Liver (tissue), 9 donors: ENCODE measurements around the gene MPPED2. TPM values are rescaled to one million over a fixed set of nuclear protein-coding genes. Genes with fewer than 3 reads are reported as not detected.

Experiments used
- DNase-seq: peaks from one replicate; pipeline ENCODE4 v3.0.0-alpha.2; 2017; ENCODE audit warnings: low spot score
- H3K27ac ChIP-seq, 2 donors: one replicate each; pipeline ENCODE4 v1.7.0; 2013; ENCODE audit warnings: inconsistent platforms in 2 of 2, low read length in 2 of 2, control low read depth in 1 of 2, low read depth in 1 of 2, mild to moderate bottlenecking in 1 of 2
- H3K27me3 ChIP-seq, 4 donors: one replicate each; pipeline versions ENCODE4 v1.6.1 to v1.7.0; 2013; ENCODE audit warnings: low read length in 3 of 4, inconsistent platforms in 1 of 4, mild to moderate bottlenecking in 1 of 4, moderate library complexity in 1 of 4; ENCODE audit not compliant: control insufficient read depth in 4 of 4, insufficient read depth in 4 of 4
- H3K36me3 ChIP-seq, 4 donors: one replicate each; pipeline versions ENCODE4 v1.6.1 to v1.7.0; 2013; ENCODE audit warnings: low read length in 3 of 4, mild to moderate bottlenecking in 3 of 4, low read depth in 1 of 4, moderate library complexity in 1 of 4; ENCODE audit not compliant: control insufficient read depth in 4 of 4, insufficient read depth in 3 of 4
- H3K4me1 ChIP-seq, 4 donors: one replicate each; pipeline versions ENCODE4 v1.6.1 to v1.7.0; 2013; ENCODE audit warnings: low read length in 3 of 4, mild to moderate bottlenecking in 3 of 4, moderate library complexity in 1 of 4; ENCODE audit not compliant: control insufficient read depth in 4 of 4, insufficient read depth in 4 of 4
- H3K4me3 ChIP-seq, 3 donors: one replicate each; pipeline versions ENCODE4 v1.6.1 to v1.7.0; 2013; ENCODE audit warnings: low read length in 3 of 3, control low read depth in 1 of 3, low read depth in 1 of 3, mild to moderate bottlenecking in 1 of 3
- H3K9ac ChIP-seq, 2 donors: one replicate each; pipeline ENCODE4 v1.7.0; 2013; ENCODE audit warnings: low read length in 2 of 2, mild to moderate bottlenecking in 2 of 2, moderate library complexity in 2 of 2, control low read depth in 1 of 2, low read depth in 1 of 2
- H3K9me3 ChIP-seq, 4 donors: one replicate each; pipeline versions ENCODE4 v1.6.1 to v1.7.0; 2013; ENCODE audit warnings: low read length in 3 of 4; ENCODE audit not compliant: control insufficient read depth in 4 of 4
- EGR1 ChIP-seq, 2 donors: IDR thresholded peaks; 2 replicates each; pipeline ENCODE4 v1.6.1; 2016 to 2018; ENCODE audit warnings: antibody characterized with exemption in 2 of 2, low read depth in 2 of 2
- FOXA1 ChIP-seq: IDR thresholded peaks from 2 replicates; pipeline ENCODE4 v1.6.1; 2016; ENCODE audit warnings: antibody characterized with exemption
- GABPA ChIP-seq, 2 donors: IDR thresholded peaks in 1 of 2; conservative IDR thresholded peaks in 1 of 2; 2 replicates each; pipeline ENCODE4 v1.6.1; 2016; ENCODE audit warnings: antibody characterized with exemption in 2 of 2, mild to moderate bottlenecking in 1 of 2, moderate library complexity in 1 of 2
- HNF4A ChIP-seq, 2 donors: conservative IDR thresholded peaks; 2 replicates each; pipeline ENCODE4 v1.6.1; 2016; ENCODE audit warnings: antibody characterized with exemption in 2 of 2, mild to moderate bottlenecking in 2 of 2
- JUND ChIP-seq, 2 donors: IDR thresholded peaks; 2 replicates each; pipeline ENCODE4 v1.6.1; 2016; ENCODE audit warnings: antibody characterized with exemption in 2 of 2
- NR2F2 ChIP-seq: IDR thresholded peaks from 2 replicates; pipeline ENCODE4 v1.6.1; 2016; ENCODE audit warnings: antibody characterized with exemption
- RXRA ChIP-seq, 2 donors: IDR thresholded peaks; 2 replicates each; pipeline ENCODE4 v1.6.1; 2017 to 2018; ENCODE audit warnings: antibody characterized with exemption in 2 of 2, mild to moderate bottlenecking in 1 of 2
- SP1 ChIP-seq: IDR thresholded peaks from 2 replicates; pipeline ENCODE4 v1.6.1; 2018; ENCODE audit warnings: antibody characterized with exemption, mild to moderate bottlenecking
- TAF1 ChIP-seq: conservative IDR thresholded peaks from 2 replicates; pipeline ENCODE4 v1.6.1; 2016; ENCODE audit warnings: antibody characterized with exemption, mild to moderate bottlenecking
- YY1 ChIP-seq: IDR thresholded peaks from 2 replicates; pipeline ENCODE4 v1.6.1; 2016; ENCODE audit warnings: antibody characterized with exemption, mild to moderate bottlenecking
- WGBS: extraction: QIAGEN DNeasy Blood & Tissue Kit; methylation state at CpG from one replicate; pipeline ENCODE4 v1.1.7; 2013; 5-methylcytosine and 5-hydroxymethylcytosine counted together
- polyA plus RNA-seq, 2 donors: library from polyadenylated mRNA; stranded (reverse) in 1 of 2; unstranded in 1 of 2; fragments of 200-250 nt in 1 of 2; fragments of >200 nt in 1 of 2; fragmentation: Nextera tagmentation in 1 of 2; extraction: Ambion mirVana in 1 of 2; gene quantifications; one replicate each; pipeline versions ENCODE4 v1.2.1 to v1.2.3, GENCODE V29; 2013 to 2015
- total RNA-seq, 2 donors: library from RNA; depleted of rRNA; stranded (reverse); fragments of >200 nt; gene quantifications; one replicate each; pipeline ENCODE4 v1.2.3, GENCODE V29; 2014
- TF ChIP-seq, protein P1 (sequence below): fragments of 150-350 bp; IDR thresholded peaks from 2 replicates; pipeline ENCODE4 v1.5.1; 2017; ENCODE audit warnings: improper control_type of control experiment, low read depth, low read length; ENCODE audit not compliant: missing input control
- TF ChIP-seq, protein P2 (sequence below): IDR thresholded peaks from 2 replicates; pipeline ENCODE4 v1.6.1; 2016; ENCODE audit warnings: antibody characterized with exemption
- TF ChIP-seq, protein P3 (sequence below): IDR thresholded peaks from 2 replicates; pipeline ENCODE4 v1.6.1; 2016; ENCODE audit warnings: antibody characterized with exemption
- donor health status: healthy.
- donor health status: healthy.
- donor health status: healthy.
- donor health status: healthy.
- donor health status: healthy.

MPPED2 gene
- total and polyA plus RNA-seq, 4 donors, result 0.22 to 1.6 (median 0.47) TPM

DNA sequence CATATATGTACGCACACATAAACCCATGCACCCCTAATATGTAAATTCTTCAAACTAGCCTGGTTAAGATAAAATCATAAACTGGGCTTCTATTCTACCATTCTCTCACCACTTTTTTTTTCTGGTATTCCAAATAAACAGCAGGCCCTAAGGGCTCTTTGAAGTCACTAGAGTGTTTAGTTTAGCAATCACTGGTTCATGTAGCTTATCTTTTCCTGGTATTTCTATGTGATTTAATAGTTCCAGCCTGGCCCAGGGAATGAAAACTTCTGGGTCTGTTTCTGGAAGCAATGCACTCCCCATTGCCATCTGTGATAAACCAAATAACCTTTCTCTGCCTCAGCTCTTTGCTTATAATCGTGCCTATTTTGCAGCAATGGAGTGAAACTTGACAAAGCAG is 10.7 kb upstream of the MPPED2 start:
- 69% methylated on average over 2 of the region's 2 CpGs for WGBS
- H3K36me3 ChIP-seq, result no peaks in the 10 kb centered on the region
- H3K9ac ChIP-seq, result no peak overlapping the region
- no peaks in the 10 kb centered on the region for H3K27me3 ChIP-seq
- H3K27ac ChIP-seq, result no peak overlapping the region
- no peaks in the 10 kb centered on the region for H3K9me3 ChIP-seq
- TF ChIP-seq, protein P1, sequence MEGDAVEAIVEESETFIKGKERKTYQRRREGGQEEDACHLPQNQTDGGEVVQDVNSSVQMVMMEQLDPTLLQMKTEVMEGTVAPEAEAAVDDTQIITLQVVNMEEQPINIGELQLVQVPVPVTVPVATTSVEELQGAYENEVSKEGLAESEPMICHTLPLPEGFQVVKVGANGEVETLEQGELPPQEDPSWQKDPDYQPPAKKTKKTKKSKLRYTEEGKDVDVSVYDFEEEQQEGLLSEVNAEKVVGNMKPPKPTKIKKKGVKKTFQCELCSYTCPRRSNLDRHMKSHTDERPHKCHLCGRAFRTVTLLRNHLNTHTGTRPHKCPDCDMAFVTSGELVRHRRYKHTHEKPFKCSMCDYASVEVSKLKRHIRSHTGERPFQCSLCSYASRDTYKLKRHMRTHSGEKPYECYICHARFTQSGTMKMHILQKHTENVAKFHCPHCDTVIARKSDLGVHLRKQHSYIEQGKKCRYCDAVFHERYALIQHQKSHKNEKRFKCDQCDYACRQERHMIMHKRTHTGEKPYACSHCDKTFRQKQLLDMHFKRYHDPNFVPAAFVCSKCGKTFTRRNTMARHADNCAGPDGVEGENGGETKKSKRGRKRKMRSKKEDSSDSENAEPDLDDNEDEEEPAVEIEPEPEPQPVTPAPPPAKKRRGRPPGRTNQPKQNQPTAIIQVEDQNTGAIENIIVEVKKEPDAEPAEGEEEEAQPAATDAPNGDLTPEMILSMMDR, result no peak
- TF ChIP-seq RXRA (IDR thresholded peaks at IDR 0.05) (no peak), YY1 (no peak), JUND (IDR thresholded peaks at IDR 0.05) (no peak)
- TF ChIP-seq, protein P2, sequence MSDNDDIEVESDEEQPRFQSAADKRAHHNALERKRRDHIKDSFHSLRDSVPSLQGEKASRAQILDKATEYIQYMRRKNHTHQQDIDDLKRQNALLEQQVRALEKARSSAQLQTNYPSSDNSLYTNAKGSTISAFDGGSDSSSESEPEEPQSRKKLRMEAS, result no peak
- H3K4me3 ChIP-seq, result no peak overlapping the region
- no peak for DNase-seq
- no peaks in the 10 kb centered on the region for H3K4me1 ChIP-seq

DNA sequence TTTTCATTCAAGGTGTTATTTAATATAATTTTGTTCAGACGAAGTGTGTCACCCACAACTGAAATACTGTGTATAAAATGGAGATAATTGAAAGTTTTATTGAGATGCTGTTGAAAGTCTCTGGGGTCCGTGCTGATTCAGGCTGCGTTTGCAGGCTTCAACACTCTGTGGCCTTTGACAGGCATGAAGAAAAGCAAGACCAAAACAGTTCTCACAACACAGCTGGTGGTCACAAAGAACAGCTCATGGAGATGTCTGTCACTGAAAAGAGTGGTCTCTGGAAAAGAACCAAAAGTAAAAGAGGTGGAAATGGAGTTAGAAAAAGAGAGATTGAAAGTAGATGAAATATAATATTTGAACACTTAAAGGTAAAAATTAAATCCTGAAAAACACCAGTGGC is 9.8 kb upstream of the MPPED2 start:
- Histone ChIP-seq H3K4me3 (no peak overlapping the region), H3K27me3 (no peaks in the 10 kb centered on the region), H3K9ac (no peak overlapping the region), H3K36me3 (no peaks in the 10 kb centered on the region), H3K4me1 (no peaks in the 10 kb centered on the region), H3K27ac (no peak overlapping the region), H3K9me3 (no peaks in the 10 kb centered on the region)
- DNase-seq, result no peak
- no peak for TF ChIP-seq SP1
- TF ChIP-seq, protein P1, result no peak
- TF ChIP-seq HNF4A (conservative IDR thresholded peaks at IDR 0.05), result no peak
- TF ChIP-seq FOXA1, result no peak
- no peak for TF ChIP-seq JUND (IDR thresholded peaks at IDR 0.05)
- TF ChIP-seq GABPA (IDR thresholded peaks at IDR 0.05 in 1 of 2, conservative IDR thresholded peaks at IDR 0.05 in 1 of 2), result no peak
- no peak for TF ChIP-seq NR2F2
- TF ChIP-seq, protein P3, sequence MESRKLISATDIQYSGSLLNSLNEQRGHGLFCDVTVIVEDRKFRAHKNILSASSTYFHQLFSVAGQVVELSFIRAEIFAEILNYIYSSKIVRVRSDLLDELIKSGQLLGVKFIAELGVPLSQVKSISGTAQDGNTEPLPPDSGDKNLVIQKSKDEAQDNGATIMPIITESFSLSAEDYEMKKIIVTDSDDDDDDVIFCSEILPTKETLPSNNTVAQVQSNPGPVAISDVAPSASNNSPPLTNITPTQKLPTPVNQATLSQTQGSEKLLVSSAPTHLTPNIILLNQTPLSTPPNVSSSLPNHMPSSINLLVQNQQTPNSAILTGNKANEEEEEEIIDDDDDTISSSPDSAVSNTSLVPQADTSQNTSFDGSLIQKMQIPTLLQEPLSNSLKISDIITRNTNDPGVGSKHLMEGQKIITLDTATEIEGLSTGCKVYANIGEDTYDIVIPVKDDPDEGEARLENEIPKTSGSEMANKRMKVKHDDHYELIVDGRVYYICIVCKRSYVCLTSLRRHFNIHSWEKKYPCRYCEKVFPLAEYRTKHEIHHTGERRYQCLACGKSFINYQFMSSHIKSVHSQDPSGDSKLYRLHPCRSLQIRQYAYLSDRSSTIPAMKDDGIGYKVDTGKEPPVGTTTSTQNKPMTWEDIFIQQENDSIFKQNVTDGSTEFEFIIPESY, result no peak
- TF ChIP-seq, protein P2, result no peak
- no peak for TF ChIP-seq TAF1
- TF ChIP-seq EGR1 (IDR thresholded peaks at IDR 0.05; ENCODE audit: low read depth in 2 of 2), result no peak
- 76% methylated on average over 3 of the region's 3 CpGs for WGBS
